Testis (tissue), 3 donors: Measurements from ENCODE around the gene CDKAL1. TPM values are rescaled to one million over a fixed set of nuclear protein-coding genes. Genes with fewer than 3 reads are reported as not detected.

Source experiments
- DNase-seq: peaks from one replicate; pipeline ENCODE4 v3.0.0-alpha.2; 2019
- H3K27ac ChIP-seq, 2 donors: fragments of 200-600 bp; sonication (generic); one replicate each; pipeline ENCODE4 v1.5.1; 2019
- H3K27me3 ChIP-seq: fragments of 200-600 bp; sonication (generic); one replicate; pipeline ENCODE4 v1.5.1; 2019
- H3K36me3 ChIP-seq: fragments of 200-600 bp; sonication (generic); one replicate; pipeline ENCODE4 v1.5.1; 2017; ENCODE audit warnings: low read depth; ENCODE audit errors: missing control alignments
- H3K4me1 ChIP-seq: fragments of 200-600 bp; sonication (generic); one replicate; pipeline ENCODE4 v1.5.1; 2019
- H3K4me3 ChIP-seq, 2 donors: fragments of 200-600 bp; sonication (generic); one replicate each; pipeline ENCODE4 v1.5.1; 2017 to 2019
- H3K9me3 ChIP-seq: fragments of 200-600 bp; sonication (generic); one replicate; pipeline ENCODE4 v1.5.1; 2017
- POLR2A ChIP-seq: fragments of 450-650 bp; IDR thresholded peaks from one replicate; pipeline ENCODE4 v1.6.1; 2017; ENCODE audit warnings: antibody characterized with exemption, mild to moderate bottlenecking, moderate library complexity
- WGBS, 2 donors: methylation state at CpG; one replicate each; pipeline ENCODE4 v1.1.5; 2018; 5-methylcytosine and 5-hydroxymethylcytosine counted together
- intact Hi-C: fragments of 100-400 bp; cut with DNase I; formaldehyde crosslinking; loops from one replicate; pipeline ENCODE4 v1.15.1; 2023; ENCODE audit warnings: low total_unique reads
- polyA plus RNA-seq: library from polyadenylated mRNA; stranded (reverse); fragments of 350-450 nt; fragmentation: Illumina TruSeq; extraction: RNeasy Lipid Tissue Mini Kit (QIAGEN cat#74804); gene quantifications from one replicate; pipeline ENCODE4 v1.2.3, GENCODE V29; 2014; ENCODE audit warnings: low read depth, low replicate concordance; ENCODE audit not compliant: insufficient read depth
- total RNA-seq, 2 donors: library from RNA; depleted of rRNA; stranded (reverse); fragments of >200 nt; gene quantifications; one replicate each; pipeline ENCODE4 v1.2.3, GENCODE V29; 2016
- TF ChIP-seq, protein P1 (sequence below), 3 experiments: fragments of 450-650 bp in 2 of 3; fragments of 200-600 bp in 1 of 3; sonication (generic) in 1 of 3; IDR thresholded peaks; one replicate each; pipeline ENCODE4 v1.5.1; 2016 to 2019; ENCODE audit warnings: antibody characterized with exemption in 3 of 3, mild to moderate bottlenecking in 2 of 3, moderate library complexity in 1 of 3

The CDKAL1 gene
- total and polyA plus RNA-seq, 3 donors from 2014 or later, result 11.1 to 18.5 (median 16.1) TPM

DNA sequence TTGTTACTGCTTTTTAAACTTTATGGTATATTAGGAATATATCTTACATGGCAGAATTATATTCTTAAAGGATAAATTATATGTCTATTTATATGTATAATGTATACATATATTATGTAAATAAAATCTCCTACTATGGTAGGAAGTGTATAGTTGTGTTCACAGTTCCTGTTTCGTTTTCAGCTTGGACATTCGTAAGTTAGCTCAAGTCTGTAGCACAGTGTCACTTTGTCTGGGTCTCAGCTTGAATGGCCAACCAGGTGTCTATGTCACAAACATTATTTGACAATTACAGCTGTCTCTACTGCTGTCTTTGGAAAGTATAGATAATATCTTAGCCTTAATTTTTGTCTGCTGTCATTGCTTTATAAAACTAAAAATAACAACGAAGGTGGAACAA is 303.9 kb downstream of the CDKAL1 start:
- WGBS, 2 donors, result 92 to 94% methylated on average over 3 of the region's 3 CpGs
- TF ChIP-seq POLR2A, result no peak
- TF ChIP-seq, protein P1, sequence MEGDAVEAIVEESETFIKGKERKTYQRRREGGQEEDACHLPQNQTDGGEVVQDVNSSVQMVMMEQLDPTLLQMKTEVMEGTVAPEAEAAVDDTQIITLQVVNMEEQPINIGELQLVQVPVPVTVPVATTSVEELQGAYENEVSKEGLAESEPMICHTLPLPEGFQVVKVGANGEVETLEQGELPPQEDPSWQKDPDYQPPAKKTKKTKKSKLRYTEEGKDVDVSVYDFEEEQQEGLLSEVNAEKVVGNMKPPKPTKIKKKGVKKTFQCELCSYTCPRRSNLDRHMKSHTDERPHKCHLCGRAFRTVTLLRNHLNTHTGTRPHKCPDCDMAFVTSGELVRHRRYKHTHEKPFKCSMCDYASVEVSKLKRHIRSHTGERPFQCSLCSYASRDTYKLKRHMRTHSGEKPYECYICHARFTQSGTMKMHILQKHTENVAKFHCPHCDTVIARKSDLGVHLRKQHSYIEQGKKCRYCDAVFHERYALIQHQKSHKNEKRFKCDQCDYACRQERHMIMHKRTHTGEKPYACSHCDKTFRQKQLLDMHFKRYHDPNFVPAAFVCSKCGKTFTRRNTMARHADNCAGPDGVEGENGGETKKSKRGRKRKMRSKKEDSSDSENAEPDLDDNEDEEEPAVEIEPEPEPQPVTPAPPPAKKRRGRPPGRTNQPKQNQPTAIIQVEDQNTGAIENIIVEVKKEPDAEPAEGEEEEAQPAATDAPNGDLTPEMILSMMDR (IDR thresholded peaks at IDR 0.05), result no peak
- Histone ChIP-seq H3K4me1 (no peaks in the 10 kb centered on the region), H3K4me3 (no peak overlapping the region), H3K27me3 (no peaks in the 10 kb centered on the region), H3K36me3 (no peaks in the 10 kb centered on the region), H3K9me3 (no peaks in the 10 kb centered on the region), H3K27ac (no peak overlapping the region)
- intact Hi-C loops, result no loop called here
- DNase-seq, result no peak

DNA sequence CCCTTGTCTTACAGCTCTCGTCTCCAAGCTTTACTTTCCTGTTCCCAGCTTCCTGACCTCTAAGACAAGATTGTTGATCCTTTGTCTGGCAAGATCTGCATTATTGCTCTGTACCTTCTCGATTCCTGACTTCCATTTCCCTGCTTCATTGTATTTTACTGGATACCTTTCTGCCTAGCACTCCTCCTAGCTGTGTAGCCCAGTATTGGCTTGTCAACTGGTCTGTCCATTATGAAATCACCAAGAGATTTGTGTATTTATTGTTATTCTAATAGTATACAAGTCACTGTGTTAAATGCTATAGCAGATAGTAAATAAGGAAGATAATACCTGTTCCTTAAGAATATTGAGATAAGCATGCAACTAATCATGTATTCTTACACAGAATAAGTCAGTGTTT is 305.4 kb downstream of the CDKAL1 start:
- Histone ChIP-seq H3K36me3 (no peaks in the 10 kb centered on the region), H3K27me3 (no peaks in the 10 kb centered on the region), H3K27ac (no peak overlapping the region), H3K4me1 (no peaks in the 10 kb centered on the region), H3K9me3 (no peaks in the 10 kb centered on the region), H3K4me3 (no peak overlapping the region)
- DNase-seq, result no peak
- TF ChIP-seq POLR2A, result no peak
- TF ChIP-seq, protein P1 (IDR thresholded peaks at IDR 0.05), result no peak
- intact Hi-C loops, result no loop called here
- 89 to 91% methylated on average over 2 of the region's 2 CpGs for WGBS, 2 donors

DNA sequence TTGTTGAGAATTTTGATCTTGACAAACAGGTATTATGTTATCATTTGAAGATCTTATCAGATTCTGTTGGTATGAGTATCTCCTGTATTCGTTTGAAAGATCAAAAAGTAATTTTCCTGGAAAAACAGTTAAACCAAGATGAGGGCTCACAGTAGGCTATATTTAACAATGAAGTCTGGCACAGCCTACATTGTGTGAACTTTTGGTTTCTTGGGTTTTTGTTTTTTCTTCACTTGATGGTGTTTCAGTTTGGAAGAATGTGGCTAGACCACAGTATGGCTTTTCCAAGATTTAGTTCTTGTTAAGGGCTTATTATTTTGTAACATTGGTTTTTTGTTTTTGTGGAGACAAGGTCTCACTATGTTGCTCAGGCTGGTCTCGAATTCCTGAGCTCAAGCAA is 306.4 kb downstream of the CDKAL1 start:
- Histone ChIP-seq H3K4me3 (no peak overlapping the region), H3K9me3 (no peaks in the 10 kb centered on the region), H3K27me3 (no peaks in the 10 kb centered on the region), H3K27ac (no peak overlapping the region), H3K4me1 (no peaks in the 10 kb centered on the region), H3K36me3 (no peaks in the 10 kb centered on the region)
- 88 to 93% methylated on average over 2 of the region's 2 CpGs for WGBS, 2 donors
- no peak for DNase-seq
- TF ChIP-seq POLR2A, result no peak
- TF ChIP-seq, protein P1 (IDR thresholded peaks at IDR 0.05), result no peak
- intact Hi-C loops, result no loop called here

DNA sequence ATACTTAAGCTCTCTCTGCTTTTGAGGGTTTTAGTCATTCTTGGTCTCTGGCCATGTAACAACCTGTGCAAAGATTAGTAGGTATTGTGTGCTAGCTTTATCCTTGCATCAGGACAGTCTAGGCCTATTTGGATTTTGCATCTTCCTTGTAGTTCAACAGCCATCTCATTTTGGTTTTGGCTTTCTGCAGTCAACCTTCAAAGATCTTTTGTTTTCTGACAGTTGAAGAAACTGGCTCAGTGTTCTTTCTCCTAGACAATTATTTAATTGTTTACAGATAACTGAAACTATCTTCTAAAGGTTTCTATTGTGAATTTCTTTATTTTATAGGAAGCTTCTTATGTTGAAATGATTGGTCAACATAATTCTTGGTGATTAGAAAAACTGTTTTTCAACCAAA is 307.5 kb downstream of the CDKAL1 start:
- no peaks in the 10 kb centered on the region for H3K9me3 ChIP-seq
- H3K27me3 ChIP-seq, result no peaks in the 10 kb centered on the region
- no peaks in the 10 kb centered on the region for H3K4me1 ChIP-seq
- no peak overlapping the region for H3K27ac ChIP-seq
- intact Hi-C loops, result no loop called here
- no peak overlapping the region for H3K4me3 ChIP-seq
- TF ChIP-seq, protein P1 (IDR thresholded peaks at IDR 0.05), result no peak
- no peak for DNase-seq
- no peaks in the 10 kb centered on the region for H3K36me3 ChIP-seq

DNA sequence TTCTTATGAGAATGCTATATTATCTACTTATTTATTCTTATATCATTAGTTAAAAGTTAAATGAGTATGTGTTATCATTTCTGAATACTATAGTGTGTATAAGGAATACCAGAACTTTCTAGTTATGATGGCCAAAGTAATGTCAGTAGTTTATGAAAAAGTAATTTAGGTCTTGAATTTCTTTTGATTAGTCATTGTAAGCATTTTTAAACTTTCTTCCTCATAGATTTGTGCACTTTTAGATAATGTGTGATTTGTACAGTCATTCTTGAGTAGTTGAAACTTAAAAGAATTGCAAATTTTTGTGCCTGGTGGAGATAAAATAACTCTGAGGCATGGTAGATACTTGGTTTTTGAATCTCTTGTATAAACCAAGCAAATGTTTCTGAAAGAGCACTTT is 311.3 kb downstream of the CDKAL1 start:
- H3K36me3 ChIP-seq, result no peaks in the 10 kb centered on the region
- intact Hi-C loops, result no loop called here
- no peak for TF ChIP-seq POLR2A
- TF ChIP-seq, protein P1 (IDR thresholded peaks at IDR 0.05), result no peak
- H3K4me1 ChIP-seq, result no peaks in the 10 kb centered on the region
- no peak overlapping the region for H3K4me3 ChIP-seq
- DNase-seq, result no peak
- no peak overlapping the region for H3K27ac ChIP-seq
- H3K9me3 ChIP-seq, result no peaks in the 10 kb centered on the region
- H3K27me3 ChIP-seq, result no peaks in the 10 kb centered on the region
